Neural progenitor cell (in vitro differentiated cells): ENCODE measurements around the gene PCDH18. TPM values are rescaled to one million over a fixed set of nuclear protein-coding genes. Genes with fewer than 3 reads are reported as not detected.

Source experiments
- DNase-seq: peaks from one replicate; pipeline ENCODE4 v3.0.0-alpha.2; 2016; ENCODE audit warnings: low spot score
- H2AFZ ChIP-seq: fragments of 200-600 bp; sonication (generic); replicated peaks from 2 replicates; pipeline ENCODE4 v1.6.1; 2016; ENCODE audit warnings: antibody characterized with exemption
- H3F3A ChIP-seq: fragments of 200-600 bp; sonication (generic); 2 replicates; pipeline ENCODE4 v1.6.1; 2016; ENCODE audit warnings: antibody characterized with exemption, low read depth
- H3K27ac ChIP-seq: fragments of 200-600 bp; sonication (generic); 2 replicates; pipeline ENCODE4 v1.5.1; 2016; ENCODE audit warnings: mild to moderate bottlenecking
- H3K27me3 ChIP-seq: fragments of 200-600 bp; sonication (generic); 2 replicates; pipeline ENCODE4 v1.6.1; 2016; ENCODE audit warnings: mild to moderate bottlenecking, moderate library complexity
- H3K36me3 ChIP-seq: fragments of 200-600 bp; sonication (generic); 2 replicates; pipeline ENCODE4 v1.5.1; 2016
- H3K4me1 ChIP-seq: fragments of 200-600 bp; sonication (generic); 2 replicates; pipeline ENCODE4 v1.6.1; 2016; ENCODE audit warnings: mixed run types
- H3K4me2 ChIP-seq: fragments of 200-600 bp; sonication (generic); 2 replicates; pipeline ENCODE4 v1.6.1; 2016
- H3K4me3 ChIP-seq: fragments of 200-600 bp; sonication (generic); 2 replicates; pipeline ENCODE4 v1.5.1; 2016
- H3K79me2 ChIP-seq: fragments of 200-600 bp; sonication (generic); 2 replicates; pipeline ENCODE4 v1.6.1; 2016; ENCODE audit warnings: low read depth
- H3K9ac ChIP-seq: fragments of 200-600 bp; sonication (generic); 2 replicates; pipeline ENCODE4 v1.6.1; 2016
- H3K9me3 ChIP-seq: fragments of 200-600 bp; sonication (generic); 2 replicates; pipeline ENCODE4 v1.5.1; 2016; ENCODE audit warnings: low read depth
- H4K20me1 ChIP-seq: fragments of 200-600 bp; sonication (generic); 2 replicates; pipeline ENCODE4 v1.6.1; 2016; ENCODE audit warnings: low read depth
- H3K27ac Mint-ChIP-seq: 3 replicates; pipeline ENCODE4 v1.8.0; 2021; ENCODE audit warnings: mixed read lengths
- H3K27me3 Mint-ChIP-seq: 2 replicates; pipeline ENCODE4 v1.8.0; 2022; ENCODE audit warnings: low read depth, mild to moderate bottlenecking, inconsistent platforms, moderate library complexity, mixed read lengths; ENCODE audit not compliant: insufficient read depth
- H3K36me3 Mint-ChIP-seq: 3 replicates; pipeline ENCODE4 v1.8.0; 2021; ENCODE audit warnings: mixed read lengths
- H3K4me1 Mint-ChIP-seq: 3 replicates; pipeline ENCODE4 v1.8.0; 2021; ENCODE audit warnings: mixed read lengths
- H3K4me3 Mint-ChIP-seq: 3 replicates; pipeline ENCODE4 v1.8.0; 2021; ENCODE audit warnings: mild to moderate bottlenecking, moderate library complexity, mixed read lengths
- H3K9me3 Mint-ChIP-seq: 3 replicates; pipeline ENCODE4 v1.8.0; 2020; ENCODE audit warnings: mixed read lengths
- CTCF ChIP-seq: fragments of 200-600 bp; sonication (generic); IDR thresholded peaks from 2 replicates; pipeline ENCODE4 v1.5.1; 2017; ENCODE audit warnings: antibody characterized with exemption, mild to moderate bottlenecking
- EZH2 ChIP-seq: fragments of 200-600 bp; sonication (generic); IDR thresholded peaks from 2 replicates; pipeline ENCODE4 v1.6.1; 2017; ENCODE audit warnings: antibody characterized with exemption, mild to moderate bottlenecking, moderate library complexity
- EZH2phosphoT487 ChIP-seq: fragments of 200-600 bp; sonication (generic); IDR thresholded peaks from 2 replicates; pipeline ENCODE4 v1.6.1; 2017; ENCODE audit warnings: antibody characterized with exemption
- total RNA-seq: library from RNA; depleted of rRNA; stranded (reverse); fragments of >200 nt; gene quantifications from 2 replicates; pipeline ENCODE4 v1.2.3, GENCODE V29; 2015; ENCODE audit warnings: low replicate concordance

PCDH18 gene
- total RNA-seq = 162 and 220 TPM in 2 replicates

DNA sequence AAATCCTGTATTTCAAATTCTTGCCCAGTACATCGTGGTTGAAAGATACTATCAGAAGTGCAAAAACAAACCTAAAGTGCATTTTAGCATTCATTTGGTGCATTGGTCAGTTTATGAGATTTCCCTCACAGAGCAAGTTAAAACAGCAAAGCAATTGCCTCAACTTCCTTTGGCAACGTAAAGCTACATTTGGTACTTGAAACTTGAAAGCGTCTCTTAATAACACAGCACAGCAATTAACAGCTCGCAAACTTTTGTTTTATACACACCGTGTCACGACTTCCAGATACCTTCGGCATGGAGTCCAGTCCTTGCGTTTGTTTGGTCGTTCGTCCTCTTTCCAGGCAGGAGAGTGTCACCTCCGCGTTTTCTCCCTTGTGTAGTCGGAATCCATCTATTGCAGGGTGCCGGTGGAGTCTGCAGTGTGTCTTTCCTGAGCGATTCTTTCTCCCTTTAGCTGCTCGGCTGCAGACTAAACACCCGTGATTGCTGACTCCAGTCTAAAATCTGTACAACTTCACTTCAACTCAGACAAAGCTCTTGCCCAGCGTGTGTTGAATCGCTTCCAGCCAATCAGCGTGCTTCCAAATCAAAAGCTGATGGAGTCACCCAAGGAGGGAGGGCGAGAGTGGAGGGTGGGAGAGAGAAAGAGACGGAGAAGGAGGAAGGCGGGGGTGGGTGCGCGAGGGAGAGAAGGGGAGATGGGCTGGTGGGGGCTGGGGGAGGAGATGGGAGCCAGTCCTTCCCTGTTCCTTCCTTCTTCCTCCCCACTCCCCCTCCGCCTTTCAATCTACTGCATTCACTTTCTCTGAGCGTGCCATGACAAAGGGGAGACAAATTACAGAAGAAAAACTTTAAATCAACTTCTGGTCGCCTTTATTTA is at the start of gene PCDH18:
TSS of gene PCDH18 (minus strand) at position 509 of the 883 bp plus-strand sequence. CDS start at position 103, 406 bp downstream.
- H4K20me1 ChIP-seq = peaks cover 47% of the 10 kb centered on the region
- no peaks in the 10 kb centered on the region for H3K27me3 ChIP-seq
- DNase-seq = peak; percentile 95
- no peaks in the 10 kb centered on the region for H3K9me3 ChIP-seq
- peaks cover 9% of the 10 kb centered on the region for H3K9me3 Mint-ChIP-seq
- peak within 1 kb of the TSS; percentile 98 for H3K4me3 ChIP-seq
- H3K9ac ChIP-seq = peak within 1 kb of the TSS; percentile 78
- H3F3A ChIP-seq = peaks cover 59% of the 10 kb centered on the region
- H3K4me2 ChIP-seq = peak within 1 kb of the TSS; percentile 99
- peaks cover 52% of the 10 kb centered on the region for H3K4me1 Mint-ChIP-seq
- H3K27me3 Mint-ChIP-seq = no peaks in the 10 kb centered on the region
- H3K36me3 ChIP-seq = peaks cover 28% of the 10 kb centered on the region
- peak within 1 kb of the TSS; percentile 99 for H3K27ac ChIP-seq
- TF ChIP-seq EZH2 (no peak), CTCF (no peak), EZH2phosphoT487 (no peak)
- H3K27ac Mint-ChIP-seq = no peak within 1 kb of the TSS
- H3K36me3 Mint-ChIP-seq = peaks cover 38% of the 10 kb centered on the region
- no peak within 1 kb of the TSS for H3K4me3 Mint-ChIP-seq
- H3K79me2 ChIP-seq = peaks cover 51% of the 10 kb centered on the region
- H2AFZ ChIP-seq = peak within 1 kb of the TSS; percentile 1
- peaks cover 59% of the 10 kb centered on the region for H3K4me1 ChIP-seq

DNA sequence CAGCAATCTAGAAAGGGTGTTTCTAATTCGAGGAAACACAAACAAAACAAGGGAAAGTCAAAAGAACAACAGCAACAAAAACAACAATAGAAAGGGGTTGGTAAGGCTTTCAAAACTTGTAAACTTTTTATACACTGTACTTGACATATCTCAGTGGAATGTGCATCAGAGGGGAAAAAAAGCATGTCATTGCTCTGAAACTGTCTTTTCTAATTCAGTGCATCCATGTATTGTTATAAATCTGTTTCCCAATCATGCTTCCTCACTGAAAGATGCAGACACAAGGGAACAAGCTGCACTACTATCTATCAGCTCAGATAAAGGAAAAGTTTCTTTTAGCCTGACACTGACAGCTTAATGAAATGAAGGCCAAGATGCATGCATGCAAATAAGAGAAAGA is 44.2 kb upstream of the PCDH18 start:
- Histone ChIP-seq H3K4me1 (no peaks in the 10 kb centered on the region), H2AFZ (peak overlapping the region; percentile 65), H3F3A (no peaks in the 10 kb centered on the region), H3K27ac (no peak overlapping the region), H3K27me3 (no peaks in the 10 kb centered on the region), H3K9me3 (no peaks in the 10 kb centered on the region), H4K20me1 (no peaks in the 10 kb centered on the region), H3K4me3 (no peak overlapping the region), H3K9ac (no peak overlapping the region), H3K79me2 (no peaks in the 10 kb centered on the region), H3K36me3 (no peaks in the 10 kb centered on the region), H3K4me2 (no peak overlapping the region)
- Mint-ChIP-seq H3K4me3 (no peak overlapping the region), H3K36me3 (peaks cover 2% of the 10 kb centered on the region), H3K9me3 (peaks cover 4% of the 10 kb centered on the region), H3K27me3 (no peaks in the 10 kb centered on the region), H3K27ac (no peak overlapping the region), H3K4me1 (peaks cover 11% of the 10 kb centered on the region)
- TF ChIP-seq CTCF = no peak
- TF ChIP-seq EZH2 = no peak
- TF ChIP-seq EZH2phosphoT487 = no peak
- DNase-seq = no peak

DNA sequence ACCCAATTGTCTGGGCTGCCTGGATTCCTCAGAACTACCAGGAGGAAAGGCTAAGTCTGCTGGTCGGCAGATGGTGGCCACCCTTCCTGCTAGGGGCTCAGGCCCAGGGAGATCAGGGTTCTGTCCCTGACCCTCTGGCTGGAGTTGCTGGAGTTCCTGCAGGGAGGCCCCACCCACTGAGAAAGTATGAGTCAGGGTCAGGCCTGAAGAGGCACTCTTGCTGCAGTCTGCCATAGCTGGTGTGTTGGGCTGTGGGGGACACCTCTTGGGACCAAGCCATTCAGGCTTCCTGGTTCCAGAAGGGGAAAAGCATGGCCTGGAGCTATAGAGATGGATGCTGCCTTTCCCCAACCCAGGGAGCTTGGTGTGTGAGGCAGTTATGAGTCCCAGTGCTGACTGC is 40.4 kb upstream of the PCDH18 start:
- Mint-ChIP-seq H3K4me1 (peaks cover 11% of the 10 kb centered on the region), H3K4me3 (no peak overlapping the region), H3K27me3 (no peaks in the 10 kb centered on the region), H3K9me3 (peaks cover 13% of the 10 kb centered on the region), H3K27ac (no peak overlapping the region), H3K36me3 (peaks cover 2% of the 10 kb centered on the region)
- H3K4me2 ChIP-seq = no peak overlapping the region
- no peaks in the 10 kb centered on the region for H4K20me1 ChIP-seq
- H3K36me3 ChIP-seq = no peaks in the 10 kb centered on the region
- no peak overlapping the region for H3K4me3 ChIP-seq
- H3K9me3 ChIP-seq = no peaks in the 10 kb centered on the region
- H3K27me3 ChIP-seq = no peaks in the 10 kb centered on the region
- no peak overlapping the region for H3K27ac ChIP-seq
- no peak overlapping the region for H2AFZ ChIP-seq
- H3K9ac ChIP-seq = no peak overlapping the region
- no peak for DNase-seq
- H3F3A ChIP-seq = no peaks in the 10 kb centered on the region
- no peak for TF ChIP-seq CTCF
- TF ChIP-seq EZH2 = no peak
- no peak for TF ChIP-seq EZH2phosphoT487
- H3K79me2 ChIP-seq = no peaks in the 10 kb centered on the region
- H3K4me1 ChIP-seq = no peaks in the 10 kb centered on the region
